ENCODE measurements around the gene ZNF764.

DNA sequence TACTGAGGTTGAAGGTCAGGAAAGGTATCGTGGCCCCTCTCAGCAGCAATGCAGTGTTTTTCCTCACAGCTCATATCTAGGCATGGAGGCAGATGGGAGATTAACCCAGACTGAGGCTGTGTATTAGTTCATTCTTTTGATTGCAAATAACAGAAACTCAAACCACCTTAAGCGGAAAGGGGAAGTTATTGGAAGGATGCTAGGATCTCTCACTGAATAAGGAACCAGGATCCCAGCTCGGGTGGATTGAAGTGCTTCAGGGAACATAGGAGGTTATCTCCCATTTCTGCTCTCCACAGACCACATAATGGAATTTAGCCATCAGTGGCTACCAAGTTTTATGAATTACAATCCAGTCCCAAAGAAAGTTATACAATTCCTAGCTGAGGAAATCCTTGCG is 43.8 kb upstream of the ZNF764 start:
- TF ChIP-seq, protein P1, sequence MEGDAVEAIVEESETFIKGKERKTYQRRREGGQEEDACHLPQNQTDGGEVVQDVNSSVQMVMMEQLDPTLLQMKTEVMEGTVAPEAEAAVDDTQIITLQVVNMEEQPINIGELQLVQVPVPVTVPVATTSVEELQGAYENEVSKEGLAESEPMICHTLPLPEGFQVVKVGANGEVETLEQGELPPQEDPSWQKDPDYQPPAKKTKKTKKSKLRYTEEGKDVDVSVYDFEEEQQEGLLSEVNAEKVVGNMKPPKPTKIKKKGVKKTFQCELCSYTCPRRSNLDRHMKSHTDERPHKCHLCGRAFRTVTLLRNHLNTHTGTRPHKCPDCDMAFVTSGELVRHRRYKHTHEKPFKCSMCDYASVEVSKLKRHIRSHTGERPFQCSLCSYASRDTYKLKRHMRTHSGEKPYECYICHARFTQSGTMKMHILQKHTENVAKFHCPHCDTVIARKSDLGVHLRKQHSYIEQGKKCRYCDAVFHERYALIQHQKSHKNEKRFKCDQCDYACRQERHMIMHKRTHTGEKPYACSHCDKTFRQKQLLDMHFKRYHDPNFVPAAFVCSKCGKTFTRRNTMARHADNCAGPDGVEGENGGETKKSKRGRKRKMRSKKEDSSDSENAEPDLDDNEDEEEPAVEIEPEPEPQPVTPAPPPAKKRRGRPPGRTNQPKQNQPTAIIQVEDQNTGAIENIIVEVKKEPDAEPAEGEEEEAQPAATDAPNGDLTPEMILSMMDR (optimal IDR thresholded peaks at IDR 0.05 in 1 of 3, IDR thresholded peaks at IDR 0.05 in 1 of 3, conservative IDR thresholded peaks at IDR 0.05 in 1 of 3; ENCODE audit: extremely low read depth in 1 of 3, insufficient read depth in 2 of 3, low read length in 3 of 3): no peak
- no peak for TF ChIP-seq EZH2 (IDR thresholded peaks at IDR 0.05; ENCODE audit: low read length)
